HepG2 (cell line): ENCODE data around the gene LTB4R. TPM values are rescaled to one million over a fixed set of nuclear protein-coding genes. Genes with fewer than 3 reads are reported as not detected.
A peak's percentile ranks its signal among the peaks of the same experiment; 100 is the strongest.

ENCODE experiments used
- ATAC-seq: fragments of 200-7000 bp; cut with Tn5 transposase; 3 replicates; pipeline ENCODE4 v1.9.1; 2020; ENCODE audit warnings: mild to moderate bottlenecking, moderate library complexity
- BruUV-seq: library from RNA; stranded (reverse); fragments of 400-500 nt; replicated peaks from 2 replicates; lab custom pipeline; 2021; lab: Mats Ljungman, UMichigan
- CTCF ChIA-PET: fragments of 300-600 bp; formaldehyde crosslinking; extraction: SDS; loops from one replicate; lab custom pipeline; 2021; ENCODE audit warnings: low total read pairs, inconsistent platforms, low intra/inter-chr PET ratio; lab: Yijun Ruan, JAX
- POLR2A ChIA-PET: fragments of 350-600 bp; sonication (Branson Sonifier 250); formaldehyde crosslinking; loops from one replicate; lab custom pipeline; 2020; ENCODE audit warnings: antibody characterized with exemption, inconsistent platforms; lab: Yijun Ruan, JAX
- DNase-seq: peaks from one replicate; pipeline ENCODE4 v3.0.0-alpha.2; 2015; ENCODE audit warnings: low spot score
- FAIRE-seq: peaks from 3 replicates; lab custom pipeline; 2011; peaks lifted over from hg19 to GRCh38; lab: Jason Lieb, UNC
- H2AFZ ChIP-seq: one replicate; pipeline ENCODE4 v1.6.1; 2011; ENCODE audit warnings: low read length, inconsistent platforms
- H3K27ac ChIP-seq: fragments of 300-600 bp; 3 replicates; pipeline ENCODE4 v1.8.0; 2011; ENCODE audit warnings: mixed run types, mild to moderate bottlenecking, mixed read lengths, low read length, inconsistent platforms; ENCODE audit not compliant: insufficient read depth; ENCODE audit errors: extremely low read length
- H3K27me3 ChIP-seq, 2 experiments: fragments of 200-600 bp in 1 of 2; 2 replicates in 1 of 2; 3 replicates in 1 of 2; pipeline versions ENCODE4 v1.6.0 to v1.8.0; 2011; ENCODE audit warnings: low read length in 2 of 2, mild to moderate bottlenecking in 2 of 2, moderate library complexity in 2 of 2, inconsistent platforms in 1 of 2; ENCODE audit not compliant: insufficient read depth in 2 of 2, control insufficient read depth in 1 of 2
- H3K36me3 ChIP-seq, 2 experiments: fragments of 200-600 bp in 1 of 2; replicated peaks in 1 of 2; 2 replicates in 1 of 2; 3 replicates in 1 of 2; pipeline versions ENCODE4 v1.5.1 to v1.8.0; 2011; ENCODE audit warnings: low read length in 2 of 2, inconsistent platforms in 1 of 2; ENCODE audit not compliant: insufficient read depth in 2 of 2, control insufficient read depth in 1 of 2
- H3K4me1 ChIP-seq: 2 replicates; pipeline ENCODE4 v1.5.1; 2012; ENCODE audit warnings: low read length, inconsistent platforms; ENCODE audit not compliant: insufficient read depth
- H3K4me2 ChIP-seq: 2 replicates; pipeline ENCODE4 v1.6.0; 2011; ENCODE audit warnings: low read depth, low read length, inconsistent platforms
- H3K4me3 ChIP-seq, 3 experiments: fragments of 200-600 bp in 1 of 3; sonication (generic), shearing (Covaris generic) in 1 of 3; replicated peaks in 1 of 3; 2 replicates each; pipeline ENCODE4 v1.5.1; 2011 to 2016; ENCODE audit warnings: low read length in 3 of 3, inconsistent platforms in 2 of 3, low read depth in 2 of 3, mild to moderate bottlenecking in 2 of 3, control low read depth in 1 of 3, mixed read lengths in 1 of 3; ENCODE audit not compliant: insufficient read depth in 1 of 3
- H3K79me2 ChIP-seq: one replicate; pipeline ENCODE4 v1.6.1; 2011; ENCODE audit warnings: low read length, inconsistent platforms; ENCODE audit not compliant: insufficient read depth
- H3K9ac ChIP-seq: 2 replicates; pipeline ENCODE4 v1.6.0; 2011; ENCODE audit warnings: mild to moderate bottlenecking, low read depth, low read length, inconsistent platforms; ENCODE audit not compliant: insufficient read depth
- H3K9me3 ChIP-seq: 2 replicates; pipeline ENCODE4 v1.5.1; 2012; ENCODE audit warnings: mild to moderate bottlenecking, low read length
- H4K20me1 ChIP-seq: 2 replicates; pipeline ENCODE4 v1.6.0; 2011; ENCODE audit warnings: inconsistent platforms, mild to moderate bottlenecking, low read length, moderate library complexity; ENCODE audit not compliant: insufficient read depth
- AGO1 ChIP-seq: fragments of 200-400 bp; formaldehyde crosslinking; IDR thresholded peaks from 2 replicates; pipeline ENCODE4 v1.6.1; 2017; ENCODE audit warnings: mild to moderate bottlenecking, low read depth, low read length, moderate library complexity; ENCODE audit not compliant: poor library complexity, severe bottlenecking
- FOXK1 ChIP-seq: sonication (generic); formaldehyde crosslinking; IDR thresholded peaks from 2 replicates; pipeline ENCODE4 v1.4.0; 2020; ENCODE audit warnings: low read depth, missing genetic modification reagents, borderline replicate concordance
- FOXK2 ChIP-seq: fragments of 450-650 bp; IDR thresholded peaks from 2 replicates; pipeline ENCODE4 v1.6.1; 2016
- HOXA9 ChIP-seq: sonication (generic); formaldehyde crosslinking; IDR thresholded peaks from 2 replicates; pipeline ENCODE4 v1.8.1; 2022; ENCODE audit warnings: missing genetic modification reagents, mild to moderate bottlenecking, moderate library complexity, borderline replicate concordance
- MAFF ChIP-seq: IDR thresholded peaks from 2 replicates; pipeline ENCODE4 v1.6.1; 2011; ENCODE audit warnings: low read depth, low read length, improper control_type of control experiment
- MAFK ChIP-seq, 2 experiments: IDR thresholded peaks in 1 of 2; conservative IDR thresholded peaks in 1 of 2; 2 replicates each; pipeline ENCODE4 v1.6.1; 2011; ENCODE audit warnings: improper control_type of control experiment in 2 of 2, low read length in 2 of 2
- POLR2AphosphoS2 ChIP-seq: IDR thresholded peaks from 2 replicates; pipeline ENCODE4 v1.6.1; 2011; ENCODE audit warnings: low read depth, low read length, improper control_type of control experiment
- SAP130 ChIP-seq: IDR thresholded peaks from 2 replicates; pipeline ENCODE4 v1.6.1; 2016; ENCODE audit warnings: low read depth
- SIN3A ChIP-seq: IDR thresholded peaks from 2 replicates; pipeline ENCODE4 v1.6.1; 2011; ENCODE audit warnings: low read depth, mild to moderate bottlenecking, control low read depth, low read length, borderline replicate concordance
- SMAD3 ChIP-seq: sonication (generic); formaldehyde crosslinking; IDR thresholded peaks from 2 replicates; pipeline ENCODE4 v1.4.0; 2020; ENCODE audit warnings: missing genetic modification reagents
- SMYD3 ChIP-seq: sonication (generic); formaldehyde crosslinking; IDR thresholded peaks from 2 replicates; pipeline ENCODE4 v1.8.1; 2023; ENCODE audit warnings: mild to moderate bottlenecking, missing genetic modification reagents
- SNRNP70 ChIP-seq: fragments of 200-400 bp; formaldehyde crosslinking; IDR thresholded peaks from 2 replicates; pipeline ENCODE4 v1.6.1; 2017; ENCODE audit warnings: mild to moderate bottlenecking, low read depth, low read length, moderate library complexity
- SP1 ChIP-seq, 2 experiments: fragments of 450-650 bp in 1 of 2; sonication (generic) in 1 of 2; formaldehyde crosslinking in 1 of 2; IDR thresholded peaks; 2 replicates each; pipeline versions ENCODE4 v1.4.0 to v1.6.1; 2016 to 2020; ENCODE audit warnings: missing genetic modification reagents in 1 of 2
- ZNF121 ChIP-seq: sonication (generic); formaldehyde crosslinking; IDR thresholded peaks from 2 replicates; pipeline ENCODE4 v1.5.0; 2020; ENCODE audit warnings: mild to moderate bottlenecking, missing genetic modification reagents
- ZNF503 ChIP-seq: sonication (generic); formaldehyde crosslinking; IDR thresholded peaks from 2 replicates; pipeline ENCODE4 v1.4.0; 2020; ENCODE audit warnings: missing genetic modification reagents
- ZNF615 ChIP-seq: sonication (generic); formaldehyde crosslinking; IDR thresholded peaks from 2 replicates; pipeline ENCODE4 v1.5.0; 2020; ENCODE audit warnings: mild to moderate bottlenecking, missing genetic modification reagents, borderline replicate concordance
- WGBS: methylation state at CpG from one replicate; pipeline ENCODE4 v1.1.6; 2017; ENCODE audit warnings: low lambda C conversion rate; 5-methylcytosine and 5-hydroxymethylcytosine counted together
- in situ Hi-C: cut with HindIII; loops from 2 replicates; pipeline ENCODE4 v1.10.0; 2017; ENCODE audit warnings: low pct_unique_long_range_greater_than_20kb; ENCODE audit not compliant: extremely low pct_ligation_motif_present
- intact Hi-C: fragments of 100-400 bp; cut with micrococcal nuclease; formaldehyde crosslinking; loops from one replicate; pipeline ENCODE4 v1.10.0; 2022; ENCODE audit not compliant: unreplicated experiment
- polyA plus RNA-seq, 8 experiments: library from polyadenylated mRNA; depleted of rRNA in 3 of 8; stranded (reverse) in 7 of 8; unstranded in 1 of 8; fragments of >200 nt; fragmentation: Illumina TruSeq in 4 of 8; extraction: Trizol in 4 of 8; gene quantifications; 2 replicates each; pipeline versions ENCODE4 v1.2.1 to v1.2.3, GENCODE V29; 2011 to 2016; ENCODE audit warnings: low read depth in 4 of 8, missing spikeins in 1 of 8, mixed read lengths in 1 of 8; ENCODE audit not compliant: insufficient read depth in 1 of 8
- total RNA-seq, 5 experiments: library from RNA; depleted of rRNA; stranded (reverse); fragments of >200 nt; fragmentation: Illumina TruSeq; extraction: Trizol; gene quantifications; 2 replicates each; pipeline ENCODE4 v1.2.3, GENCODE V29; 2016; ENCODE audit warnings: low read depth in 1 of 5

LTB4R gene
- total and polyA plus RNA-seq, 2 of the 13 experiments (the other 11 are each of a cell fraction or from before 2014, with no cell fraction given): 3.2 to 8.2 TPM

GRCh38 chr14:24272467-24272866 is 38.8 kb upstream of the LTB4R start:
- Histone ChIP-seq H3K27me3 (no peaks in the 10 kb centered on the region; a peak in 1 of 5 replicates), H4K20me1 (no peaks in the 10 kb centered on the region), H2AFZ (no peak overlapping the region), H3K9ac (peak overlapping the region; percentile 98), H3K9me3 (no peaks in the 10 kb centered on the region), H3K4me1 (peaks cover 22% of the 10 kb centered on the region), H3K36me3 (peaks cover 5 to 14% of the 10 kb centered on the region in 2 experiments; a peak in 4 of 5 replicates), H3K79me2 (peaks cover 7% of the 10 kb centered on the region), H3K27ac (no peak overlapping the region), H3K4me2 (peak overlapping the region; percentile 97), H3K4me3 (no peak overlapping the region)
- no peak for DNase-seq
- intact Hi-C loops: no loop called here
- no TSS peak for BruUV-seq
- in situ Hi-C loops: no loop called here
- CTCF ChIA-PET: interaction anchor here (1.4 to 2.8 kb wide), 2 partner anchors 25 to 30 kb away, joined by 10 to 33 read pairs; partner anchors contain the start of gene TINF2
- no peak for TF ChIP-seq ZNF503 (CRISPR knock-in tag)
- TF ChIP-seq MAFF: peak; percentile 97
- peak; percentile 16; the same call in 1 of the 2 replicates for TF ChIP-seq FOXK1 (CRISPR knock-in tag)
- no peak for TF ChIP-seq ZNF121 (CRISPR knock-in tag)
- TF ChIP-seq AGO1: no peak
- no peak for TF ChIP-seq SMAD3
- no peak for TF ChIP-seq HOXA9
- TF ChIP-seq POLR2AphosphoS2: no peak
- TF ChIP-seq FOXK2: no peak
- no peak for TF ChIP-seq SP1 (IDR thresholded peaks at IDR 0.05)
- TF ChIP-seq SP1 (CRISPR knock-in tag; IDR thresholded peaks at IDR 0.05): peak; percentile 8; the same call in 1 of the 2 replicates
- no peak for TF ChIP-seq SIN3A
- TF ChIP-seq MAFK (conservative IDR thresholded peaks at IDR 0.05 in 1 of 2, IDR thresholded peaks at IDR 0.05 in 1 of 2; ENCODE audit: low read length in 2 of 2): peak; percentile 97
- TF ChIP-seq ZNF615 (CRISPR knock-in tag): no peak
- no peak for TF ChIP-seq SNRNP70
- no peak for TF ChIP-seq SAP130 (CRISPR knock-in tag)
- no peak for TF ChIP-seq SMYD3
- WGBS: 88% methylated on average over 2 of the region's 2 CpGs
- ATAC-seq: no peak
- POLR2A ChIA-PET: interaction anchor here (1.5 to 16.5 kb wide), 17 partner anchors 11 to 164 kb away, joined by 5 to 435 read pairs (median 32); partner anchors contain the start of genes CBLN3, CHMP4A, CIDEB and DCAF11
- FAIRE-seq: no peak
